ENCODE data around the gene TMEM247. TPM values are rescaled to one million over a fixed set of nuclear protein-coding genes. Genes with fewer than 3 reads are reported as not detected.

Gene TMEM247
- total RNA-seq (2022; extraction: Qiagen RNA extraction): not detected in 5 replicates

DNA sequence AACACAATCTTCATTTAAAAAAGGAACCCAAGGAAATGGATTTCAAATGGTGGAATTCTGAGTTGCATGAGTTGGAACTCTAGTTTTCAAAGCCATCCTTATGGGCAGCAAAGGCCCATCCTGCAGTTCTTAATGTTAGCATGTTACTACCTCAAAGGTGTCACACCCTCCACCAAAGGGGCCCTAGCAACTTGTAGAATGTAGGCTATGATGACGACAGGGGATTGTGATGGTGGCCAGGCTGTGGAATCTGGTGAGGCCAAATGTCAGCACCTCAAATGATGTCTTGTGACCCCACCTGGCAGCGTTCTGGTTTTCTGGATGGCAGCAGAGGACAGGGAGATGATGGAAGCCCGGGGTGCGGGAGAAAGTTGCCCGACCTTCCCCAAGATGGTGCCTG, at the start of gene TMEM247:
TMEM247 (plus strand) TSS at position 301 of the 400 bp plus-strand sequence.

Other genes with a start within 250 kb of the TMEM247 start
- 94.4 to 114 TPM (median 110 TPM) in 5 replicates for gene EPAS1, start 182.2 kb upstream of the TMEM247 start, total RNA-seq (2022; extraction: Qiagen RNA extraction)
- 40.8 to 57.5 TPM (median 49.0 TPM) in 5 replicates for gene RHOQ, start 62.9 kb downstream of the TMEM247 start, total RNA-seq (2022; extraction: Qiagen RNA extraction)
- 12.0 to 15.0 TPM (median 14.1 TPM) in 5 replicates for gene ATP6V1E2, start 63.0 kb downstream of the TMEM247 start, total RNA-seq (2022; extraction: Qiagen RNA extraction)
- 27.9 to 37.7 TPM (median 30.7 TPM) in 5 replicates for gene PIGF, start 137.5 kb downstream of the TMEM247 start, total RNA-seq (2022; extraction: Qiagen RNA extraction)
- gene CRIPT, start 137.7 kb downstream of the TMEM247 start, total RNA-seq (2022; extraction: Qiagen RNA extraction): 14.8 to 19.1 TPM (median 15.2 TPM) in 5 replicates
- 20.6 to 24.6 TPM (median 22.5 TPM) in 5 replicates for gene SOCS5, start 219.7 kb downstream of the TMEM247 start, total RNA-seq (2022; extraction: Qiagen RNA extraction)